ENCODE measurements around the gene TXNL4A.
"Not testable (repeated sequence)": the region's sequence is repeated elsewhere in the genome, so short reads cannot be mapped to it uniquely, and the experiment has no call there.

The TXNL4A gene, protein sequence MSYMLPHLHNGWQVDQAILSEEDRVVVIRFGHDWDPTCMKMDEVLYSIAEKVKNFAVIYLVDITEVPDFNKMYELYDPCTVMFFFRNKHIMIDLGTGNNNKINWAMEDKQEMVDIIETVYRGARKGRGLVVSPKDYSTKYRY

GRCh38 chr18:79988451-79989194 lies at the start of gene TXNL4A:
Gene TXNL4A, minus strand, starts transcription at chr18:79988563. Its CDS starts 171 bp downstream, at chr18:79988392.
- DNase-seq (ENCODE audit: low spot score): peak; percentile 88

GRCh38 chr18:80037300-80037699 lies 48.9 kb upstream of the TXNL4A start:
- DNase-seq (ENCODE audit: low spot score): no peak

DNA sequence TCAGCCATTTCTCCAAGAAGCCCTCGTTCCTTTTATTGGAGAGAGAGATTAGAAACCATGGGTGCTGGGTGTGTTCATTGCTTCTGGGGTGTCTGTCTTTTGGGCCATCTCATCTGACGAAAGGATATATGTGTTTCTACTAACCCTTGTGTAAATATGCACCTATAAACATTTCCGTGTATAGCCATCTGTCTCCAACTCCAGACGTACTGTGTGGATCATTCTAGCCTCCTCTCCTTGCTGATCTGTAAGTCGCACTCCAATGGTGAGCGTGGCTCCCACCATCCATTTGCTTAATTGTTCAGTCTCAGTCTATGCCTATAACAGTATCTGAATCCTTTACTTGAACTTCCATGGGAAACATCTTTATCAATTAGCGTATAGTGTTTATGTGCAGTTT lies 47.6 kb upstream of the TXNL4A start:
- no peak for DNase-seq (ENCODE audit: low spot score)

DNA sequence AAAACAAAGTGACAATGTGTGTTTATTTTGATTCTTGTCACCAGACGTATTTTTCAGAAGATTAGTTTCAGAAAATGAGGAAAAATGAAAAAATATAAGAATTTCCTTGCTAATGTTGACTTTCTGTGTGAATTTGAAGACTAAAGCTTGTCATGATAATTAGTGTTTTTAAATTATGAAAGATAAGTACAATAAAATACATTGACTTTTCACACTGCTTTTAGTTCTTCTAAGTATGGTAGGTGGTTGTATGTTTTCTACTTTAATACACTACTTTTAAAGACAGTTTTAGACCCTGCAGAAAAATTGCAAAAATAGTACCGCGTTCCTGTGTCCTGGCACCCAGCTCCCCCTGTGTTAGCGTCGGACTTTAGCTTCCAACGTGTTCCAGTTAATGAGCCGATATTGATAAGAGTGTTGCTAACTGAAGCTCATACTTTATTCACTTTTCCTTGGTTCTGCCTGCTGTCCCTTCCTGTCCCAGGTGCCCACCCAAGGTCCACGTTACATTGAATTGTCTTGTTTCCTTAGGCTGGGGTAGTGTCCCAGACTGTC lies 46.6 kb upstream of the TXNL4A start:
- DNase-seq (ENCODE audit: low spot score): no peak

GRCh38 chr18:80034068-80034851 lies 45.9 kb upstream of the TXNL4A start, which contains the start of gene RBFA:
Gene RBFA, plus strand, starts transcription at chr18:80034434. Its CDS starts 62 bp downstream, at chr18:80034496.
- DNase-seq (ENCODE audit: low spot score): peak; percentile 98

GRCh38 chr18:80033181-80034067 lies 45.1 kb upstream of the TXNL4A start:
- no peak for DNase-seq (ENCODE audit: low spot score)

DNA sequence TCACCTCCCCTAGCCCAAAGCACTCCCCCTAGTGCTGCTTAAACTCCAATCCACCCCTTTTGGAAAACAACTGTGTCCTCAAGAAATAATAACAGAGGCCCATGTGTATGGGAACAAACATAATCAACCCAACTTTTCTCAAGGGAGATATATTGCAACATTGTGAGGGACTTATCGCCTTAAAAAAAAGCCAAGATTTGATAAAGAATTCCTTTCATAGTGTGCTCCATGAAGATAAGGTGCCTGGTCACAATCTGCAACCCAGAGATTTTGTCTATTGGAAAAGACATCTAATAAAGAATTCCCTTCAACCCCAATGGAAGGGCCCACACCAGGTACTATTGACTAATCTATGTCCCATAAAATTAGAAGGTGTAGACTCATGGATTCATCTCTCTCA lies 41.3 kb upstream of the TXNL4A start:
- DNase-seq (ENCODE audit: low spot score): no peak

DNA sequence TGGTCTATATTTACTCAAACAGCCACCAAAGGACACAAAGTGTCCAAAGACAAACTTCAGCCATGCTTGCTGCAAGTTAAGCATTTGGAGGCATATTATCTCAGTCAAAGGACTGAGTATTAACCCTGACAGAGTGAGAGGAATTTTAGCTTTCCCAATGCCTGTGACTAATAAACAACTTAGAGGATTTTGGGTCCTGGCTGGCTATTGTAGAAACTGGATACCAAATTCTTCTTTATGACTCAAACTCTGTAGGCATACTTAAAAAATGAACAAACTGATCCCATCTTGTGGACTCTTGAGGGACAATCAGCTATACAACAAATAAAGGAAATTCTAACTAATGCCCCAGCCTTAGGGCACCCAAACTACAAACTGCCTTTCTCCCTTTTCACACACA lies 39.4 kb upstream of the TXNL4A start:
- not testable (repeated sequence) for DNase-seq (ENCODE audit: low spot score)

- DNase-seq (ENCODE audit: low spot score): no peak
These were observed 38.0 kb upstream of the TXNL4A start for GRCh38 chr18:80026363-80026762.

- no peak for DNase-seq (ENCODE audit: low spot score)
These were observed 34.8 kb upstream of the TXNL4A start for GRCh38 chr18:80023173-80023572.

GRCh38 chr18:80022613-80023012 lies 34.2 kb upstream of the TXNL4A start:
- no peak for DNase-seq (ENCODE audit: low spot score)

GRCh38 chr18:80012714-80013113 lies 24.4 kb upstream of the TXNL4A start:
- DNase-seq (ENCODE audit: low spot score): no peak

DNA sequence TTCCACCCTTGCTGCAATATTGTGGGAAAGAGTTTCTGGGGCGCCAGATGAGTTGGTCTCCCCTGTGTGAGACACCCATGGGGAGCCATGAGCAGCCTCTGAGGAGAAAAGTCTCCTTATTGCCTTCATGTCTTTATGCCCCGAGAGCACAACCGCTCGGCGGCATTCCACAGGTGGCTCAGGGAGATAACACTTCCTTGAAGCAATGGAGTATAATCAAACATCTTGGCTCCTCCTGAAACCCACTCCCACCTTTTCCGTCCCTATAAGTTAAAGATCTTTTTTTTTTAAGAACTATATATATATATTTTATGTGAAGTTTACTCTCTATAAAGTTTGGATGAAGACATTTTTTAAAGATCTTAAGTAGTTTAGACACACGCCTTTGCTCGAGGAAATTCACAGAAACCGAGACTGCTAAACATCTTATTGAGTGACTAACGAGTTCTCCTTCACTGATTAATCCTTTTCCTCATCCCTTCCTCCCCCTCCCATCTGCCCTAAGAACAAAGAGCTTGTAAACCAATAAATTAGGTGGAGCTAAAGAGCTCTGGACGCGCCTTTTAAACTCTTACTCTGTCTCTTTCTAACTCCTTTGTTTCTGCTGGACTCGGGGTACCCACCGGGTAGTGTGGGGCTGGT lies 23.3 kb upstream of the TXNL4A start:
- DNase-seq (ENCODE audit: low spot score): not testable (repeated sequence)

- DNase-seq (ENCODE audit: low spot score): no peak
These were observed 22.2 kb upstream of the TXNL4A start for GRCh38 chr18:80010551-80010906.

- DNase-seq (ENCODE audit: low spot score): no peak
These were observed 21.5 kb upstream of the TXNL4A start for GRCh38 chr18:80009661-80010550.

- DNase-seq (ENCODE audit: low spot score): no peak
These were observed 18.4 kb upstream of the TXNL4A start for GRCh38 chr18:80006724-80007123.

DNA sequence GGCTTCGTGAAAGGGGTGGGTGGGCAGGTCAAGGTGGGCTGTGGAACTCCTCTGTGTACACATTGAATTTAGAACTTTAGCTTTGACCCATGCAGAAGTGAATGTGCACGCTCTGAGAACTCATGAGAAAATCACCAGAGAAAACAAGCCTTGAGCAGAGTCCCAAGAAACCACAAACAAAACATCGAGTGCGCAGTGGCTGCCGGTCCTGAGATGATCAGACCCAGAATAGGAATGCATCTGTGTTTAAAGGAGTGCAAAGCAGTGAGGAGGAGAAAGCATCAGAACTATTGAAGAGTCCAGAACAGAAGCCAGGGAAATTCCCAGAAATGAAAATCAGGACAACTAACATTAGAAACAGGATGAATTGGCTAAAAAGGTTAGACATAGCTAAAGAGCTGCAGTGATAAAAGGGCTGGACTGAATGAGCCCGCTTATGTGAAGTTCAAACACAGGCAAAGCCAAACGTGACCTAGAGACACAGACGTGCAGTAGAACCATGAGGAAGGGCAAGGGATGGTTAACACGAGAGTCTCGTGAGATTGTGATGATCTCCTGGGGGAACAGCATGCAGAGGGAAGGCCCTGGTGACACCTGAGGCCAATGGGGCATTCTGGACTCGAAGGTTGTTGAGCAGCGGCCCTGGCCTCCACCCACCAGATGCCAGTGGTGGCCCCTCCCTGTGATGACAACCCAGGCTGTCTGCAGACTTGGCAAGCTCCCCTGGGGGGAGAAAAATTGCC lies 16.4 kb upstream of the TXNL4A start:
- DNase-seq (ENCODE audit: low spot score): no peak

- no peak for DNase-seq (ENCODE audit: low spot score)
These were observed 14.1 kb upstream of the TXNL4A start for GRCh38 chr18:80002468-80002867.

GRCh38 chr18:80000877-80001276 lies 12.5 kb upstream of the TXNL4A start:
- DNase-seq (ENCODE audit: low spot score): no peak
